OCI-M2 (cell line): ENCODE results near the gene CEP131.

Experiments
- DNase-seq: peaks from one replicate; lab custom pipeline; 2025; ENCODE audit not compliant: unreplicated experiment; lab: John Stamatoyannopoulos, UW

The CEP131 gene

GRCh38 chr17:81251709-81252301 is 29.0 kb upstream of the CEP131 start:
- no peak for DNase-seq

DNA sequence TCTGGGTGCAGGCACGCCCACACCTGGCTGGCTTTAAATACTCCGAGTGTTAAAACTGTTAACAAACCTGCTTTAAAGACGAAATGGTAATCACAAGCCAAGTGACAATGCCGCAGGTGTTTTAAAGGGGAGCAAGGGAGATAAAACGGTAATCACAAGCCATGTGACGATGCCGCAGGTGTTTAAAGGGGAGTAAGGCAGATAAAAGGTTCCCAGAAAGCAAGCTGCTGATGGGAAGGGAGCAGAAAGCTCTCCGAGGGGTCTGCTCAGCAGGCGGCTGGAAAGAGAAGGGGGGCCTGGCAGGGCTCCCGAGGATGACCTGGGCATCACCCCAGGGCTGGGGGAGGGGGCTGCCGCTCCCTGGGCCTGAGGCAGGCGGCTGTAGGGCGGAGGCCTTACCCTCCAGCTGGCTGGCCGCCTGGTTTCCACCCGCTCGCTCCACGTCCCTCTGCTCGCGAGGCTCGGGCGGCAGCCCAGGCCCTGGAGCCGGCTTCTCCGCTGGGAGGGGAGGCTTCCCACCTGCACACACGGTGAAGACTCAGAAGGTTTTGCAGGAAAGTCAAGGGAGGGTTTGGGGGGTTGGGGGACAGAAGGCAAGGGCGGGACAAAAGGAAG is 28.4 kb upstream of the CEP131 start:
- DNase-seq, result no peak

- DNase-seq, result no peak
These were observed 27.7 kb upstream of the CEP131 start for GRCh38 chr17:81250286-81251093.

GRCh38 chr17:81249223-81250040 is 26.7 kb upstream of the CEP131 start:
- DNase-seq, result no peak

DNA sequence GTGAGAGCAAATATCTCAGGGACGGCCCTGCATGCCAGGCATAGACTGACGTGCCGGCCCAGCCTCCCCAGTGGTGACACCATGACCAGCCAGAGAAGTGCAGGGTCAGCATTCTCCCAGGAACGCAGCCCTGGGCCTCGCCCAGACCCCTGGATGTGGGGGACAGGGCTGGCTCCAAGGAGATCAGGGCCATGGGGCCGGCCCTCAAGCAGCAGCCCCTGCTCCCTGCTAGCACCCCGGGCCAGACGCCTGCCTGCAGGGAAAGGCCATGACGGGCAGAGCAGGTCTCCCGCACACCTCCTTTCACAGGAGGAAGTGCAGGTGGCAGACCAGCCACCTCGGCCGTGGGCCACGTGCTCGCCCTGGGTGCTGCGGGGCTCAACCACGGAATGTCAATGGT is 25.9 kb upstream of the CEP131 start:
- no peak for DNase-seq

- no peak for DNase-seq
These were observed 24.7 kb upstream of the CEP131 start for GRCh38 chr17:81247339-81247990.

DNA sequence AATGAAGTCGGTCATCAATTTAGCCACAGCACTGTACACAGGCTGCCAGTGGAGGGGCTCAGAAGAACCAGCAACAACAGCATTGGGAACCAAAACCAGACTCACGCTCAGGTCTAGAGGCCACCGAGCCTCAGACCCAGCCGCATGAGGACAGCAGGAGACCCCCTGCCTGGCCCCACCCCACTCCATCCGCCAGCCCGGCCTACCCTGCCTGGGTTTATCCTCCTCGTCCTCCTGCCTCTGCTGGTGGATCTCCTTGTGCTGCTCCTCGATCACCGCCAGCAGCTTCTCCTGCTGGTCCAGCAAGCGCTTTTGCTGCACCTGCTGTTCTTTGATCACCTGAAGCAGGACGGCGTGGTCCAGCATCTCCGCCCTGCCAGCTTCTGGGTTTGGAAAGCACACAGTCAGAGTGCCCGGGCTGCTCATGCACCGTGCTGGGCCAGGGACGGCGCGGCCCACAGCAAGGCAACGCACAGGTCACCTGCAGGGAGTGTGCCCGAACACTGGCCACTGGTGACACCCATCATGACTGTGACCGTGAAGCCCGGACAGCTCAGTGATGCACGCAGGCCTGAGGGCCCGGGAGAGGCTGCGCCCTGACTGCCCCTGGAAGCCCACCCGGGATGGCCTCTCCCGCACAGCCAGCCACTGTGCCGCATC is 24.0 kb upstream of the CEP131 start:
- no peak for DNase-seq

DNA sequence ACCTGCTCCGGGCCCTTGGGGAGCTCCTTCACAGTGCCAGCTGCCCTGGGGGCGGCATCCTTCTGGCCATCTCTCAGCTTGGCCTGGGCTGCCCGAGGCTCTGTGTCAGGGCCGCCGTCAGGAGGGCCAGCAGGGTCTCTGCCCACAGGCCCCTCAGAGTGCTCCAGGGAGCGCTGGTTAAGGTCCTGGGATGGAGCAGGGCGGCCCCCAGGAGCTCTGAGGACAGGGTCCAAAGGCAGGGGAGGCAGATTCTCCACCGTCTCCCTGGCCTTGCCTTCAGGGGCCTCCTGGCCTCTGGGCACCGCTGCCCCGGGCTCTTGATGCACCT is 23.5 kb upstream of the CEP131 start:
- no peak for DNase-seq

DNA sequence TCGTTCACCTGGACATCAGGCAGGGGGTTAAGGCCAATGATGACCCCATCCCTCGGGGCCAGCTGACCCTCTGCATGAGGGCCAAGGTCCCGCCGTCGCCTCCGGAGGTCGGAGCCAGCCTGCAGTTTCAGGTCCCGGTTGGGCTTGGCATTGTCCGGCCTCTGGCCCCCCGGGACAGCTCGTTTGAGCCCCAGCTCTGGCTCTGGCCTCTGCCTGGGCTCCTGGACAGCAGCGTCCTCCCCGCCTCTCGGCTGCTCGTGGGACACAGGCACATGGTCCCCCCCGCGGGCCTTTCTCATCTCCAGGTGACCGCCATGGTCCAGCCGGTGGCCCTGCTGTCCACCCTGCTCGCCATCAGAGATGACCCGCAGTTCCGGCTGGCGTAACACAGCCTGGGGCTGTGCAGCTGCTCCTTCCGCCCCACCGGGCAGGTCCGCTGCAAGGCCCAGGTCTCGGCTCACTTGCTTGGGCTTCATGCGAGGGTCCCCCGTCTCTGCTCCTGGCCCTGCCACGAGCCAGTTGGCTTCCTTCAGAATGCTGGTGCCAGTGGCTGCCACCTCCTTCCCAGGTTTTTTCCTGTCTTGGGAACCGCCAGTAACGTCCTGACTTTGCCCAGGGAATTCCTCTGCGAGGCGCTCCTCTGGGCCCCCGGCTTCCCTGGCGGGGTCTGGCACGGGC is 23.0 kb upstream of the CEP131 start:
- no peak for DNase-seq

GRCh38 chr17:81245024-81245664 is 22.4 kb upstream of the CEP131 start:
- no peak for DNase-seq

DNA sequence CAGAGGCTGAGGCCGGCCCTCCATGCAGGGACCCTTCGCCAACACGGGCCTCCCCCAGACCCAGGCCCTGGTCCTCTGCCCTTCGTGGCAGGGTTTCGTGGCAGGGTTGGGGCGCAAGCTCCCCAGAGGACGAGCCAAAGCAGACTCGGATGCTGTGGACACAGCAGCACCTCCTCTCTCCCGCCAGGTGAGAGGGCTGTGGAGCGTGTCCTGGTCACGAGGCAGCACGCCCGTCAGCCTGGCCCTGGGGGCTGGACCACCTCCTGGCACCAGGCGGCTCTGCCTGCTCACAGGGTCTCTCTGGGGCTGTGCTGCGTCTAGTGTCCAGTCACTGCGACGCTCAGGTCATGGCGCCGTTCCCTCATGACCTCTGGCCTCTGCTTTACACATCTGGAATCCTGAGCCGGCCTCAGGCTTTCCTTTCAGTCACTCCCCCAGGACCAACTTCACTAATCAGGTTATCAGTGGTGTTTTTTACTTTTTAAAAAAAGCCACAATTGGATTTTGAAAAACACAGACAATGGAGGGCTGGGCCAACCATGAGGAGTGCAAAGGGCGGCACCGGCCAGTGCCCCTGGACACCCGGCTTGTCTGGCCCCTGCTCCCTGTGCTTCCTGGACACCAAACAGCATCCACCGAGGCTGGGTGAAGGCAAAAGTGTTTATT is 21.7 kb upstream of the CEP131 start:
- no peak for DNase-seq

DNA sequence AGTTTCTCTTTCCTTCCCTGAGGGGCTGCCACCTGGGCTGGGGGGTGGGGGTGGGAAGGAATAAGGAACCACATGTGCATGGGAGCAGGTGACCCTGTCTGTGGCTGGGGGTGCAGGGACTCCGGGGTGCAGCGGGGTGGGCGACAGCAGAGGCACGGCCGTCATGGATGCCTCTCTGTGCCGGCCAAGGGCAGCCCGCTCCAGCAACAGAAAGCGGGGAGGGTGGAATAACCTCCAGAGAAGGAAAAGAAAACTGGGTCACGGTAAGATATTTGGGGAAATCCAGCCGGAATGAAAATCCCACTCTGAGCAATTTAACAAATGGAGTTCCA is 20.5 kb upstream of the CEP131 start:
- no peak for DNase-seq

- DNase-seq, result no peak
These were observed 19.9 kb upstream of the CEP131 start for GRCh38 chr17:81242421-81243332.

DNA sequence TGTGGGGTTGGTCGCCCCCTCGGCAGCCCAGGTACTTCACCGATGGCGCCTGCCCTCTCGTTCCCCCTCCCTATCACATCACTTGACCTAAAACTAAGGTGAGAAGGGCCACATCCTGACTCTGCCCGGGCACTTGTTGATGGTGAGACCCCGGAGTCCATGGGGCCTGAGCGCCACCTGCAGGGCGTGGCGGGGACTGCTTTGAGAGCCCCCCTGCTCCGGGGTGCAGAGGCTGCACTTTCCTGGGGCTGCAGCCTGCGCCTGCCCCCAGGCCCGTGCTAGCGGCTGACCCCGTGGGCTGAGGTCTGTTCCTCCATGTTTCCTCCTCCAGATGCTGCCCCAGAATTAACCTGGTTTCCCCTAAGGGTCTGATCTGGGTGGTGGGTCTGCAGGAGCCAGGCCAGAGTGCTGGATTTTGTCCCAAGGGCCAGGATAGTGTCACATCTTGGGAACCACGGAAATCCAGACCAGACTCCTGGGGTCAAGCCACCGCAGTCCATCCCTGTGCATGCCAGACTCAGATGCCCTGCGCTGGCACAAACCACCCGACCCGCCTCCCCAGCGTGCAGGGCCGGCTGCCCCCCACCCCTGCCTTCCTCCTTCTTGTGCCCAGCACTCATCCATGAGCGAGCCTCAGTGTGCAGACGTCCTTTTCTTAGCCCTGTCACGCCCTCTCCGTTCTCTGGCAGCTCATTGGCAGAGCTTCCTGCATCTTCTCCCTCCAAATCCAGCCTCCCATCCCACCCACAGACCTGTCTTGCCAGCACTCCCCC is 19.1 kb upstream of the CEP131 start:
- DNase-seq, result no peak

GRCh38 chr17:81241203-81241602 is 18.4 kb upstream of the CEP131 start:
- no peak for DNase-seq

DNA sequence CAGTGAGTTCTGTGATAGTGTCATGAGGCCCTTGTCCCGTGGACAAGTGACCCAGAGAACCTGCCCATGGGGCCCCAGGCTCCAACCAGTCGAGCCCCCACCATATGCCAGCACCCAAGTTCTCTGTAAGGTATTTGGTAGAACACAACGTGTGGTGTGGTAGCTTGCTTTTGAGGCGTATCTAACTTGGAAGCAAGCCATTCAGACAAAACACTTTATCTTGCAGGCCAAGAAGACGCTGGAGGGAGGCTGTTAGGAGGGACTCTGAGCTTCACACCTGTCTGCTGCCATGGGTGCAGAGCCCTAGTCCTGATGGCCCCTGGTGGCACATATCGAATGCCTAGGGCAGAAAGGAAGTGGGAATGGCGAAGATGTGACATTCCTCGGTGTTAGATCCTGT is 18.0 kb upstream of the CEP131 start:
- no peak for DNase-seq
